Stimulated activated CD8-positive, alpha-beta memory T cell treated with anti-CD3 and anti-CD28 coated beads, Interleukin-2, amount 100 ng/mL, for 1 hour (primary cell): ENCODE results near the gene CORO6.

Experiments used
- DNase-seq, 2 donors: peaks; one replicate each; pipeline ENCODE4 v3.0.0-alpha.2; 2020; ENCODE audit warnings: low read depth in 2 of 2

The CORO6 gene

DNA sequence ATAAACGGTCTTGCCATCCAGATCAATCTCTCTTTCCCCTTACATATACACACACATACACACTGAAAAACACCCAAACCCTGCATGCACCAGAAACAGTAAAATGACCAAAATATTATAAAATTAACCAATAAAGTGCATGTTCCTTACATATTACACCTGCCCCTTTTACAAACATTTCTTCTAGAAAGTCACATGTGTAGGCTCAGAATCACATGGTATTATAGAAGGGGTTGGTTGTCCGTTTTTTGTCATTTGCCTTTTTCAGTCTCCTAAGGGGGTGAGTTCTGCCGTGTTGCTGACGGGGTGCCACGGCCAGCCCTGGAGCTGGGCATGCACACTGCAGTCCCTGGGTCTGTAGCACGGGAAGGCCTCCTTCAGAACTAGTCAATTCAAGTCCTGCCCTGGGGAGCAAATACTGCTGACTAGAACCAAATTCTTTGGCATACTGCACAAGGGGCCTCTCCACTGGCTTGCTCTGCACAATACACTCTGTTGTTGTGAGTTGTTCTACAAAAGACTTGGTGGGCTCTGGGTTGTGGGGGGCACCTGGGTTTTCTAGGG, 8.0 kb upstream of the CORO6 start:
- no peak for DNase-seq

DNA sequence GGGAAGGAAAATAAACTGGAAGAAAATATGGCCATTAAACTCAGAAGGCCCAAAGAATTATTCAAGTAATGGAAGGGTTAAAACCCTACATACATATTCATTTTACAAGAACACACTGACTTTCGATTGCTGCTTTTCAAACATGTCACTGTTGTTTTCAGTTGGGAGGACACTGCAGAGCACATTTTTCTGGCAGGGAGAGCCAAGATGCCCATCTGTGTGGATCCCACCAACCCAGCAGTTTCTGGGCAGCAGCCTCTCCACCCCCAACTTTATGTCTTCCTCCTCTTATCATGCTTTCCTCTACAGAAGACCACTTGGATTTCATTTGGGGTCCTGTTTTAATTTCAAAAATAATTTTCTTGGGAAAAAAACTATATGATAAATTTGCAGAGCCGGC, 7.1 kb upstream of the CORO6 start:
- no peak for DNase-seq

DNA sequence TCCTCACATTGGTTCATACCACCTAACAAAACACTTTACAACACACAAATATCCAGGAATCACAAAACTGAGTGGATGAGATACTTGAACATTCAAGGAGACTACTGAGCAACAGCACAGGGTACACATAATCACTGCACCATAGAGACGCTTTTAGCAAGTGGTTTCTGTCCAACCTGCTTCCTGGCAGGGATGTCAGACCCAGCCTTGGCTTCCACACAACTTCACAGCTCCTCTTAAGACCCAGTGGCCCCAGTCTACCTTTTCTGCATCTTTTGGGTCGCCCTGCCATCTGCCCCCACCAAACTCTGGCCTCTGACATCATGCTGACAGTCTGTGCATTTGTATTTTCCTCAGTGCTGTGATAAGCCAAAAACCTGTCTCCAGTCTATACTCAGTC, 5.9 kb upstream of the CORO6 start:
- DNase-seq: no peak

DNA sequence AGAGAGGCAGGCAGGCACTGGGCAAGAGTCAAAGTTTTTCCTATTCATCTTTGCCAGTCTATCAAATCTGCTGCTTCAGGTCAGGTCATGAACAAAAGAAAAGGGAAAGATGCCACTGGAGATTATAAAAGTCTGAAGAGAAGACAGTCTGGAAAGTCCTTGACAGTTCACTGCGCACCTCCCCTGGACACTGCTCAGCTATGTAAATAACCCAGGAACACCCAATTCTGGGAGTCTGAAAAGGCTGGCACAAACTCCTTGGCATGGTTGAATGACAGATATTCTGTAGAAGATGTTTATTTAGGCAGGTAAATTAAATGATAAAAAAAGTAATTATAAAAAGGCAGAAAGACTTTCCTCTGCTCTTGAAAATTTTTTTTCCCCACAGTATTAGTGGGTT, 5.2 kb upstream of the CORO6 start:
- DNase-seq: no peak

DNA sequence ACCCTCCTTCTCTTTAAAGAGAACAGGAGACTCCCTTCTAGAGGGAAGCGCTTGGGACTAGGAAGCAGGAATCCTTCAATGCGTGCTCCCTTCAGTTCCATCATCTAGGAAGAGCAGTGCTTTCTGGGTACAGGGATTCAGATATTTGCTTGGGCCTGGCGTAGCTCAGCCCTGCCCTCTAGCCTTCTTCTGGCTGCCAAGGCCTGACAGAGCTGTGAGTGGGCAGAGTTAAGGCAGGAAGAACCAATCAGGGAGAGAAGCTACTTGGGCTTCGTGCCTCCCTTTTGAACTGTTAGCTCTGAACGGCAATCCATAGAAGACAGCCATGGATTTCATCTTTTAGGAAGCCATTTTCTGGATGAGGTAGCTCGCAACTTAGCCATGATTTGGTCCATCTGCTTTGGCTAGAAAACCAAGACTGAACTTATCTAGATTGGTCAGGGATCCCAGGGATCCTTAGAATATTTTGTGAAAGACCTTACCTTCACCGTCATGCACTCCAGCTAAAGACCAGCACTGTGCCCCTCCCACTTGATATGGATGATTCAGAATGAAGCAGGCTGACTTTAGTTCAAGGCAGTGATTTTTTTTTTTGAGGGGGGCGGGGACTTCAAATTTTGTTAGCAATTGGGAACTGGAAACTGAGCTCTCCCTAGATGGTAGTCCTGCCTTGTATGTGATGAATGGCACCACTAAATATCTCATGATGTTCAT, 2.5 kb upstream of the CORO6 start:
- DNase-seq: no peak

DNA sequence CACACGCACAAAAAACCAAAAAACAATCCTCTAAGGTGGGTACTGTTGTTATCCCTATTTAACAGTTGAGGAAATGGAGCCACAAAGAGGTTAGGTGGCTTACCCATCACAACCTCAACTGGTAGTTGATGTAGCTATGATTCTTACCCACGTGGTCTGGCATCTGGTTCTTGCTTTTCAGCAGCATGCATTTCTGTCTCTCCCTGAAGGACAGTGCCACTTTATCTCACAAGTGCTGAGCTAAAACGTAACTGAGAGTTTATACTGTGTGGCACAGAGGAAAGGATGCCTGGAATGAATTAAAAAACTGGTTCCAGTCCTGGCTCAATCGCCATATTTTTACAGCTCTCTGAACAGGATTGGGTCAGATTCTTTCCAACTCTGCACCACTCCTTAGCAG, 1.9 kb upstream of the CORO6 start:
- no peak for DNase-seq

DNA sequence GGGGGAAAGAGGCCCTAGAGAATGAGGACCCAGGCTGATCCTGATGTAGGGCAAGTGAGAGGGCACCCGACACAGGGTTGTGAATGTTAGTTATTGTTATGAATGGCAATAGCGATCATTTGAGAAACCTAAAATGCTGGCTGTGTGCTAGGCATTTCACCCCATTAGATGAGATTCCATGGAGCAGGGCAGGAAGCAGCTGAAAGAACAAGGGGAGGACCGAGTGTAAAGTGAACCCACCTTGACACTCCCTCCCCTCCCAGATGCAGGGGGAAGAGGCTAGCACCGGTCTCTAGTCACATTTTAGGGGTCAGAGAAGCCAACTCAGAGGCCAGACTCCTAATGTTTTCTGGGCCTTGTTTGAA, 553 bp upstream of the CORO6 start:
- no peak for DNase-seq

DNA sequence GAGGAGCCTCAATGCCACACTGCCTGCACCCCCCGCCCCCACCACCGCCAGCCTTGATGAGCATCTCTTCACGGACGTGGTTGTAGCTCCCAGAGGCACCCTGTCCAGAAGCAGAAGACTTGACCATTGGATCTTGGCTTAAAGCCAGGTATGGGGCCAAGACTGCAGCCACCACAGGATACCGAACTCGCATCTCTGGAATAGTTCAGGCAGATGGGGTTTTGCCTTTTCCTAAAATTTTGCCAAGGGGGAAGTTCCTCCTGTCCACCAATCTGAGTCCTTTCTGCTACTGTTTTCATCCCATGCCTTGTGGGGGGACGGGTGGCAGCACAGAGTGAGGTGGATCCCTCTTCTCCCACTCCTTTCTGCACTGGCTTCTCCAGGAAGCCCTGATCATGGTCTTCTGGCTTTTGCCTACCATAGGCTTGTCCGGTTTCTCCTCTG, 939 bp downstream of the CORO6 start:
- DNase-seq: no peak

DNA sequence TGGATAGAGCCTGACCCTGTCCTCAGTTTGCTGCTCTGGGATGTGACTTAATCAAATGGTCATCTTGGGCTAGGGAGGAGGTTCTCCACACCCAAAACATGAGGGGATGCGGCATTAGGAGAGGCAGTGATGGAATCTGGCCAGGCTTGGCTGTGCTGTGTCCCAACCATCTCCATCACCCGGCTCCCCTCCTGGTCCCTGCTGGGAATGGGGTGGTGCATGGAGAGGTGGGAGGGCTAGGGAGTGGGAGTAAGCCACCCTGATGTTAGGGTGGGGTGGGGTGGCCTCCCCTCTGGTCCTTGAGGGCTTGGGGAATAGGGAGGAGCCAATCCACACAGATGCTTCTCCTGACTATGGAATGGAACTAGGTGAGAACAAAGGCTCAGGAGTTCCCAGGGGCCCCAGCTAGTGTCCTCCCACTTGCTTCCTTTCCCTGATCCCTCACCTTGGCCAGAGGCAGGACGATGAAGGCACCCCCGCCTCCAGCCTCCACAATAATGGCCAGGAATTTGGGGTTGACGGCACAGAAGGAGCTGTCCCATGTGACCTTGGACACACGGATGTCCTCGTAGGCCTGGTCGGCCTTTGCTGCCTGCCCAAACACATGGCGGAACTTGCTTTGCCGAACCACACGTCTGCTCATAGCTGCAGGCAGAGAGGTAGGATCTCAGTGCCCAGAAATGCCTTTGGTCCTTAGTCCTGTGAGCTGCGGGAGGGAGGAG, 1.8 kb downstream of the CORO6 start:
- no peak for DNase-seq

DNA sequence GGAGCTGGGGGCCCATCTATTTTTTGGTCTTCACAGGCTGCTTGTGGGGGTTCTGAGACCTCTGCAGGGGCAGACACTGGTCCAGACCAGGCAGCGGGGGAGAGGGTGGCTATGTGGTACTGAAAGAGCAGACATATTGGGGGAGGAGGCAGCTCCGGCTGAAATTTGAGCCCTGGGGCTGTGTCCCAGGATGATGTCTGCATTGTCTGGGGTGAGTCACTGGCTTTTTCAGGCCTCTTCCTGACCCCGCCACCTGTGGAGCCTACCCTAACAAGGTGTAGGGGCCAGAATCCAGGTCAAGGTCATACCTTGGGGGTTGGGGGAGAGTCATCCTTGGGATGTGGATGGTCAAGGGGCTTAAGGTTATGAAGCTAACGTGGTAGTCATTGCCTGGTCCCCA, 2.4 kb downstream of the CORO6 start:
- no peak for DNase-seq

DNA sequence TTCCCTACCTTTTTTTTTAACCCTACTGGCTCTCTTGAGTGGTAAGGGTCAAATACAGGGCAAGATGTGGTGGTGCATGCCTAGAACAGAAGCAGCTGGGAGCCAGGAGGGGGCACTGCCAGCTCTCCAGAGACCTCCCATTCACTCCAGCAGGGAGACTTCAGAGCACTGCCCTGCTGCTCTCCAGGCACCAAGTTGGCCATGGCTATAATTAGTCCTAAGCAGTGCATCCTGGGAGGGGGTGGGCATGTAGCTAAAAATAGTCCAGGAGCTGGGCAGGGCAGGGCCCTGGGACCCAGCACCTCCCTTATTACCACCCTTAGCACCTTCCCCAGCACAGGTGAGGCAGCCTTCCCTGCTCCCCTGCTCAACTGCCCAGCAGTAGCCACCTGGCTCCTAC, 3.5 kb downstream of the CORO6 start:
- no peak for DNase-seq

DNA sequence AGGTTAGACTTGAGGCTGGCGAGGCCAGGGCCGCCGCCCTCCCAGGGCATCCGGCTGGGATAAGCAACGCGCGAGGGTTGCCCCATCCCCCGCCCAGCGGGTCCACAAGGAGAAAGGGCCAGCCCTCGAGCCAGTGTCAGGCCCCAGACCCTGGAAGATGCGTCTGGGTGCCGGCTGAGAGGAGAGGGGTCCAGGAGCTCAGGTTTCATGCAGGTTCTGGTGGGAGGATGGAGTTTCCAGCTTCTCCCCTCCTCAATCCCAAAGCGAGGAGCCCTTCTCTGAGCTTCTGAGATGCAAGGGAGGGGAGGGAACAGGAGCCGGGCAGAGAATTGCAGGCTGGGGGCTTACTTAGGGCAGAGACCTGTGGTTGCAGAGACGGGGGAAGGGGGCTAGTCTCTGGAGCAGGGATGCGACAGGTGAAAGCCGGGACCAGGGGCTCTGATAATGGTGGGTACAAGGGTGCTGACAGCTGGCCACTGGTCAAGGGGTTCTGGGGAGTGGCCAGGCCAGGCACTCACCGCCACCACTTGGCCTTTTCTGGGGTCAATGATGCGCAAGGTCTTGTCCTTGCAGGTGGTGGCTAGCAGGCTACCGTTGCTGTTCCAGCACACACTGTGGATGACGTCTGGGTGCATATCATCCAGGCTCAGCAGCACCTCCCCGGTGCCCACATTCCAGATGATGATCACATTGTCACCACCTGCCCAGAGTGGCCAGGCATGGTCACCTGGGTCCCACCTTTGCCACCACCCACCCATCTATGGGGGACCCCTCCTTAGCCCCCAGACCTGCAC, 4.2 kb downstream of the CORO6 start:
- DNase-seq: no peak

DNA sequence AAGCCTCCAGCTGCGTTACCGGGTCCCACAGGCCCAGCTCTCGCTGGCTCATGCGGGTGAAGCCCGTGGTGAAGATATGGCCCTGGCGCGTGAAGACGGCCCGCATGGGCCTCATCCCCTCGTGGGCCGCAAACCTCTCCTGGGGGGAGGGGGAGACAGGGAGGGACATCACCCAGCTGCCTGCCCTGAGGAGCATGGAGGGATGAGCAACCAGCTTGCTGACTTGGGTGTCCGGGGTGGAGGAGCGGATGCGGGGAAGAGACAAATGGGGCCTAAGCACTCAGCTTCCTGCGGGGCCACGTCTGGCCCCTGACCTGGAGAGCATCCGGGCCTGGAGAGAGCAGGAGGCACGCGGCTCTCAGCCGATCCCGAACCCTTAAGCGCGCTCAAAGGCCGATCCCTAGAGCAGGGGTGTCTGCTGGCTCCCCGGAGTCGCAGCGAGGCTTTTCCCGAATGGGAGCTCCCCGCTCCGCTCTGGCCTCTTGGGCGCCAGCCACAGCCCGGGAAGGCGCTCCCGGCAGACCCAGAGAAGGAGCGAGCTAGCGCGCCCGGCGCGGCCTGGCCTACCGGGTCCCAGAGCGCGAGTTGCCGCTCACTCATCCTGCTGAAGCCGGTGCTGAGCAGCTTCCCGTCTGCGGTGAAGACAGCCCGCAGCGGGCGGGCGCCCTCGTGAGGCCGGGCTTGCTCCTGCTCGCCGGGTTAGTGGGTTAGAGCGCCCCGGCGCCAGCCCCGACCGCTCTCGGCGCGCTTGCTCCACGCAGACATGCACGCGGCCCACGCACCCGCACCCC, 5.0 kb downstream of the CORO6 start:
- peak; percentile 70 to 76 for DNase-seq

DNA sequence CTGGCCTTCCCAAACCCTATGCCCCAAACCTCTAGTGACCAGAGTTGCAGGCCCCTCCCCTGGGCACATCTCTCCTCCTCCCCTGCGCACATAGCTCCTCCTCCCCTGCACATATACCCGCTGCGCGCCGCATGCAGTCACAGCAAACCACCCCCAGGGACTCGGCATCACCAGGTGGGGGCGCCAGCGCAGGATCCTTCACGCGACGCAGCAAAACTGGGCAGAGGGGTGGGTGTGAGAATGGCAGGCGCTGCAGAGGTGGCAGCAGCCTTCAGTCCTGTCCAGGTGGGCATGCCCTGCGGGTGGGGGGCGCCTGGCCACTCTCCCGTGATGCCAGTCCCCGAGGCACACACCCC, 5.6 kb downstream of the CORO6 start:
- DNase-seq: peak; percentile 67 to 79

DNA sequence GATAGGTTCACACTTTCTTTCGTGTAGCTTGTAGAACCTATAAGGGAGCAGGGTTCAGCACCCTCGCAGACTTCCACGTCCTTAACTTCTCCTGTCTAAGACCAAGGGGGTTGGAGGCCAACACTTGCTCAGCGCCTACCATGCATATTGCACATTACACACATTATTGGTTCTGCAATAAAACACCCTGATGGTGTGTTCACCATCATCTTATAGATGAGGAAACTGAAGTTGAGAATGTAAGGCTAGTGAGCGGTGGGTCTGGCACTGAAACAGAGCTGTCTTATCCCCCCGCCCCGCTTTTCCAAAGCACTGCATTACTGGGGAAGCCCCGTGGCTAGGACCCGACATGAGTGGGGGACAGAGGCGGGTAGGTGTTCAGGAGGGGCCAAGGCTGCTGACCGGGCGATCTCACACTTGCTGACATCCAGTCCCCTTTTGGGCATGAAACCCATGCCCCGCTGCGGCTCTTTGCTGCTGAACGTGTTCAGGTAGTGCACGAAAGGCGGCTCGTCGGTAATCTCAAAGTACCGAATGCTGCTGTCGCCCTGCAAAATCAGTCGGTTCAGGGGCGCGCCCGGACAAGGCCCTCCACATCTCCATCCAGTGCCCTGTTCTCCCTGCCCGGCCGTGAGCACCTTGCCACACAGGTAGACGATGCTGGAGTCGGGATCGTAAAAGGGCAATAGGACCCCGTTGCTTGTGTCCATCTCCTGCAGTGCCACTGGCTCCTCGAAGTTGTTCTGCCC, 6.2 kb downstream of the CORO6 start:
- DNase-seq: no peak

DNA sequence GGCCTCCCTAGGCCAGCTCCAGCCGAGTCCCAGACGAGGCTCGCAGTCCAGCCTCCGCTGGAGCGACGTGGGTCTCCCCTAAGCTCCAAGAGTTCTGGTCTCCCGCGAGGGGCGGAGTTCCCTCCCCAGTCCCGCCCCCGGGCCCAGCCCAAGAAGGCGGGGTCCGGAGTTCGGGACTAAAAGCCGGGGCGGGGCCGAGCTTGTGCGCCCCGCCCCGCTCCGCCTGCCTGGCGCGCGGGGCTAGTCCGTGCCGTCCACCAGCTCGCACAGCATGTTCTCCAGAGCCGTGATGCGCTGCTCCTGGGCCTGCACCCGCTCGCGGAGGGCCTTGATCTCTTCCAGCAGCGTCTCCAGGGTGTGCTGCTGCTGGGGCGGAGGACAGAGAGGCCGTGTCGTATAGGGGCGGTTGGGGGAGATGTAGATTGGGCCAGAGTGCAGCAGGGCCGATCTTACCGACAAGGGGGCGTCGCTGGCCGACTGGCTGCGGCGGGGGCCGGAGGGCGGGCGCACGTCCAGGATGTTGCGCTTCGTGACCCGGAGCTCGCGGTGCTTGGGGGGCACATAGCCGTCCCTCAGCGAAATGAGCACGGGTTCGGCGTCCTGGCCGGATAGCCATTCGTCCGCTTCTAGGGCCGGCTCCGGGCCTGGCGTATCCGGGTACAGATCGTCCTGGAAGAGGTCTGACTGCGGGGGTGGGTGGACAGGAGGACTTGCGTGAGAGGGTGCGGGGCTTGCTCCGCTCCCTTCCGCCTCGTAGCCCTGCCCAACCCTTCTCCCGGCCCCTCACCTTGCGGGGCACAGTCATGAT, 7.0 kb downstream of the CORO6 start:
- DNase-seq: peak; percentile 61 to 73

DNA sequence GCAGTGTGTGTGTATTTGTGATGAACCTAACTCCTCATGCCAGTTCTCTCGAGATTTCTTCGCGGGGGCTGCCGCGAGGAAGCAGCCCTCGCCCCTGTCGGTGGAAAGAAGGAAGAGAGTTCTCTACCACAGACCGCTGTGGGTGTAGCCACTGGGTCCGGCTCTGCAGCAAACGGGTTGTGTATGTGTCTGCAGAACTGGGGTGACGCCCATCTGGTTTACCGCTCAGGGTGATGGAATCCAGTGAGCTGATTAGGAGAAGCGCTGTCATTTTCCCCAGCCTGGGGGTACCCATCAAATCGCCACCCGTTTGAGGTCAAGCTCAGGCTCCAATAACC, 7.7 kb downstream of the CORO6 start:
- DNase-seq: peak; percentile 27 to 51

DNA sequence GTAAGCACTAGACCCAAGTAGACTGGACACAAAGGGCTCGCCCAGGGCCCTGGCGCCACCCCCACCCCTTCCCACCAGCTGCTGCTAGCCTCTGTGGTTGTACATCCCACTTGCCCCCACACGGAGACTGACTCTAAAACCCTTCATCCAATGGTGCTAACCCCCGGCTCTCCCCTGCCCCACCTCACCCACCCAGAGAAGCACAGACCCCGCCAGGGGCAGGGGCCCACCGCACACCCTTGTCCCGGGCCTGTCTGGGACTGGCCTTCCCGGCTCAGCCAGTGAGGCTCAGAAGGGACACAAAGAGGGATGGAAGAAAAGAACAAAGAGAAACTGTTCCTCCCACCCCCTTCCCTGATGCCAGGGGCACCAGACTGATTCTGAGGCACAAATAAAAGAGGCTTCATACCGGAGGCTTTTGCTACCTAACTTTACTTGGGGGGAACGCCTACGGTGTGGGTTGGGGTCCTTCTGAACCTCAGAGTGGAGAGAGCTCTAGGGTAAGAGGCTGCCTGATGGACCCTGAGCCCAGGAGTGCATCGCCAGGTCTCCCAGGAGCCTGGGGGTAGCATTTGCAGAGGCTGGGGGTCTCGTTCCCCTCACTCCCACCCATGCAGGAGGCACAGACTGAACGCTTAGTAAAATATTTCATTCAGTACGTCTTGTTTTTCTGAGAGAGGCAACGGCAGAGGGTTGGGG, 8.2 kb downstream of the CORO6 start:
- no peak for DNase-seq

DNA sequence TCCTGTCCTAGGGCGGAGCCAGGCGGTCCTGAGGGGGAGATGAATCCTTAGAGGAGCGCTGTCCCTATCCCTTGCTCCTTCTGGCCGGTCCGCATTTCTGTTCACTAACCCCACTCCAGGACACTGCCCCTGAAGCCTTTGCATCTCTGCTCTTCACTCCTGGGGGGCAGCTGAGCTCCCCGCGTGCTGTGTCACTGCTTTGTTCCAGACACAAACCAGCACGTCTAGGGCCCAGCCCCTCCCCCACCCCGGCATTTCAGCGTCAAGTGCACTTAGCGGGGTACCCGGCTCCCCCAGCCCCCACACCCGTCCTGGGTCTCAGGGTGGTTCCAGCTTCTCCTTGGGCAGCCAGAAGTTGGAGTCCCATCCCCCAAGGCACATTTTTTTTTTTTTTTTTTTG, 8.9 kb downstream of the CORO6 start:
- no peak for DNase-seq

DNA sequence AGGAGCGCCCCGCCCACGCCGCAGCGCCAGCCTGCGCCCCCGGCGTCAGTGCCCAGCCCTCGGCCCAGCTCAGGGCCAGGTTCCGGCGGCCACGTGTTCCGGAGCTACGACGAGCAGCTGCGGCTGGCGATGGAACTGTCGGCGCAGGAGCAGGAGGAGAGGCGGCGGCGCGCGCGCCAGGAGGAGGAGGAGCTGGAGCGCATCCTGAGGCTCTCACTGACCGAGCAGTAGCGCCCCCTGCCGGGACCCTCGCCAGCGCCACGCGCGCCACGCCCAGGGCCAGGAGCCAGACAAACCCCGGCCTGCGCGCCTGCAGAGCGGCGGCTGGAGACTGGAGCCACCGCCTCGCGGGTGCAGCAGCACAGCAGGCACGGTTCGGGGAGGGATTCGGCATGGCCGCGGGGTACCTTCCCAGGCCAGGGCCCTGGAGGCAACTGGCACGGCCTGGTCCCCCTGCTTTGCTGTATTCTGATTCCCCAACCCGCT, 9.3 kb downstream of the CORO6 start:
- peak; percentile 83 to 84 for DNase-seq
